Loucy (cell line): ENCODE results near the gene MALT1.

Experiments used
- CTCF ChIP-seq: fragments of 200-600 bp; sonication (generic); conservative IDR thresholded peaks from 2 replicates; pipeline ENCODE4 v1.5.1; 2014; ENCODE audit warnings: mild to moderate bottlenecking, antibody characterized with exemption, low read length
- EZH2phosphoT487 ChIP-seq: fragments of 200-600 bp; IDR thresholded peaks from 2 replicates; pipeline ENCODE4 v1.6.1; 2018; ENCODE audit warnings: antibody characterized with exemption, mild to moderate bottlenecking, moderate library complexity, borderline replicate concordance

- TF ChIP-seq CTCF (no peak), EZH2phosphoT487 (no peak)
Observed at GRCh38 chr18:58668897-58669296, 2.4 kb upstream of the MALT1 start.
